PC-9 (cell line): ENCODE measurements around the gene XRCC6. TPM values are rescaled to one million over a fixed set of nuclear protein-coding genes. Genes with fewer than 3 reads are reported as not detected.
A peak's percentile ranks its signal among the peaks of the same experiment; 100 is the strongest.
"Not testable (repeated sequence)": the region's sequence is repeated elsewhere in the genome, so short reads cannot be mapped to it uniquely, and the experiment has no call there.

Experiments
- BruUV-seq: library from RNA; stranded (reverse); fragments of 400-500 nt; replicated peaks from 2 replicates; lab custom pipeline; 2021; lab: Mats Ljungman, UMichigan
- CTCF ChIA-PET: fragments of 300-600 bp; sonication (Branson Sonifier 250); formaldehyde crosslinking; loops from one replicate; lab custom pipeline; 2022; ENCODE audit warnings: antibody characterized with exemption; lab: Charles Lee
- POLR2A ChIA-PET: fragments of 300-600 bp; sonication (Branson Sonifier 250); formaldehyde crosslinking; loops from one replicate; lab custom pipeline; 2022; ENCODE audit warnings: antibody characterized with exemption; ENCODE audit not compliant: unreplicated experiment; lab: Charles Lee
- DNase-seq, 2 experiments: peaks; one replicate each; pipeline versions ENCODE4 v3.0.0 to v3.0.0-alpha.2; 2015 to 2022; ENCODE audit warnings: mixed read lengths in 1 of 2
- H2AFZ ChIP-seq: fragments of 200-600 bp; sonication (generic); 2 replicates; pipeline ENCODE4 v1.8.1; 2017; ENCODE audit warnings: antibody characterized with exemption
- H3F3A ChIP-seq: fragments of 200-600 bp; sonication (generic); 2 replicates; pipeline ENCODE4 v1.8.1; 2017; ENCODE audit warnings: antibody characterized with exemption, mild to moderate bottlenecking, low read depth; ENCODE audit not compliant: insufficient read depth
- H3K27ac ChIP-seq: fragments of 200-600 bp; sonication (generic); 2 replicates; pipeline ENCODE4 v1.6.1; 2016; ENCODE audit warnings: mixed run types
- H3K27me3 ChIP-seq: fragments of 200-600 bp; sonication (generic); 2 replicates; pipeline ENCODE4 v1.6.1; 2016; ENCODE audit warnings: low read depth, mixed run types; ENCODE audit not compliant: insufficient read depth
- H3K36me3 ChIP-seq: fragments of 200-600 bp; sonication (generic); 2 replicates; pipeline ENCODE4 v1.6.1; 2016; ENCODE audit warnings: low read depth, mixed run types
- H3K4me1 ChIP-seq: fragments of 200-600 bp; sonication (generic); replicated peaks from 2 replicates; pipeline ENCODE4 v1.6.1; 2016; ENCODE audit warnings: mixed run types; ENCODE audit not compliant: insufficient read depth
- H3K4me2 ChIP-seq: fragments of 200-600 bp; sonication (generic); 2 replicates; pipeline ENCODE4 v1.6.1; 2017; ENCODE audit warnings: mixed run types
- H3K4me3 ChIP-seq: fragments of 200-600 bp; sonication (generic); 2 replicates; pipeline ENCODE4 v1.6.1; 2016; ENCODE audit warnings: mixed run types
- H3K79me2 ChIP-seq: fragments of 200-600 bp; sonication (generic); 2 replicates; pipeline ENCODE4 v1.6.1; 2017; ENCODE audit warnings: low read depth, mixed run types
- H3K9me2 ChIP-seq: fragments of 200-600 bp; sonication (generic); 2 replicates; pipeline ENCODE4 v1.8.1; 2017; ENCODE audit warnings: mild to moderate bottlenecking; ENCODE audit not compliant: insufficient read depth
- H3K9me3 ChIP-seq: fragments of 200-600 bp; sonication (generic); 2 replicates; pipeline ENCODE4 v1.8.1; 2016; ENCODE audit warnings: low read depth; ENCODE audit not compliant: insufficient read depth
- H4K20me1 ChIP-seq: fragments of 200-600 bp; sonication (generic); 2 replicates; pipeline ENCODE4 v1.8.1; 2017; ENCODE audit not compliant: insufficient read depth
- EZH2 ChIP-seq: fragments of 200-600 bp; sonication (generic); IDR thresholded peaks from 2 replicates; pipeline ENCODE4 v1.8.0; 2017; ENCODE audit warnings: antibody characterized with exemption, low read depth
- intact Hi-C: fragments of 100-400 bp; cut with micrococcal nuclease; formaldehyde crosslinking; loops from one replicate; pipeline ENCODE4 v1.10.0; 2022; ENCODE audit not compliant: unreplicated experiment
- total RNA-seq: library from RNA; stranded (reverse); gene quantifications from 2 replicates; pipeline ENCODE4 v1.2.3, GENCODE V29; 2021
- TF ChIP-seq, protein P1 (sequence below): fragments of 200-600 bp; sonication (generic); conservative IDR thresholded peaks from 2 replicates; pipeline ENCODE4 v1.6.1; 2017; ENCODE audit warnings: mixed run types, antibody characterized with exemption, mild to moderate bottlenecking, moderate library complexity

The XRCC6 gene
- total RNA-seq, 1 experiment from 2014 or later, result 486 TPM

- peak overlapping the region; percentile 93 for H3K4me2 ChIP-seq
- ChIA-PET CTCF (interaction anchor here (0.5 to 0.6 kb wide), 2 partner anchors 17 to 78 kb away, joined by 3 to 9 read pairs; partner anchors contain the start of gene POLR3H), POLR2A (interaction anchor here (0.6 to 1.6 kb wide), 5 partner anchors 18 to 164 kb away, joined by 3 to 37 read pairs (median 4); partner anchors contain the start of gene PMM1)
- no TSS peak for BruUV-seq
- intact Hi-C loops, result loop anchor here (1.0 to 2.0 kb wide), 3 partner anchors 33 to 671 kb away; partner anchors contain the start of genes PMM1, POLR3H and RBX1
- H3K36me3 ChIP-seq, result peaks cover 29% of the 10 kb centered on the region
- H3K79me2 ChIP-seq, result peaks cover 93% of the 10 kb centered on the region
- no peak for DNase-seq
- H3K9me2 ChIP-seq, result no peaks in the 10 kb centered on the region
- peak overlapping the region; percentile 90 for H3K4me3 ChIP-seq
- H3K27ac ChIP-seq, result peak overlapping the region; percentile 79
- H3K27me3 ChIP-seq, result no peaks in the 10 kb centered on the region
- H3F3A ChIP-seq, result peaks cover 35% of the 10 kb centered on the region
- H3K9me3 ChIP-seq, result no peaks in the 10 kb centered on the region
- TF ChIP-seq EZH2, result no peak
- TF ChIP-seq, protein P1, sequence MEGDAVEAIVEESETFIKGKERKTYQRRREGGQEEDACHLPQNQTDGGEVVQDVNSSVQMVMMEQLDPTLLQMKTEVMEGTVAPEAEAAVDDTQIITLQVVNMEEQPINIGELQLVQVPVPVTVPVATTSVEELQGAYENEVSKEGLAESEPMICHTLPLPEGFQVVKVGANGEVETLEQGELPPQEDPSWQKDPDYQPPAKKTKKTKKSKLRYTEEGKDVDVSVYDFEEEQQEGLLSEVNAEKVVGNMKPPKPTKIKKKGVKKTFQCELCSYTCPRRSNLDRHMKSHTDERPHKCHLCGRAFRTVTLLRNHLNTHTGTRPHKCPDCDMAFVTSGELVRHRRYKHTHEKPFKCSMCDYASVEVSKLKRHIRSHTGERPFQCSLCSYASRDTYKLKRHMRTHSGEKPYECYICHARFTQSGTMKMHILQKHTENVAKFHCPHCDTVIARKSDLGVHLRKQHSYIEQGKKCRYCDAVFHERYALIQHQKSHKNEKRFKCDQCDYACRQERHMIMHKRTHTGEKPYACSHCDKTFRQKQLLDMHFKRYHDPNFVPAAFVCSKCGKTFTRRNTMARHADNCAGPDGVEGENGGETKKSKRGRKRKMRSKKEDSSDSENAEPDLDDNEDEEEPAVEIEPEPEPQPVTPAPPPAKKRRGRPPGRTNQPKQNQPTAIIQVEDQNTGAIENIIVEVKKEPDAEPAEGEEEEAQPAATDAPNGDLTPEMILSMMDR, result no peak
- H4K20me1 ChIP-seq, result peaks cover 42% of the 10 kb centered on the region
- peaks cover 33% of the 10 kb centered on the region for H3K4me1 ChIP-seq
- H2AFZ ChIP-seq, result peak overlapping the region; percentile 93
These were observed 750 bp downstream of the XRCC6 start for GRCh38 chr22:41621911-41622179.

DNA sequence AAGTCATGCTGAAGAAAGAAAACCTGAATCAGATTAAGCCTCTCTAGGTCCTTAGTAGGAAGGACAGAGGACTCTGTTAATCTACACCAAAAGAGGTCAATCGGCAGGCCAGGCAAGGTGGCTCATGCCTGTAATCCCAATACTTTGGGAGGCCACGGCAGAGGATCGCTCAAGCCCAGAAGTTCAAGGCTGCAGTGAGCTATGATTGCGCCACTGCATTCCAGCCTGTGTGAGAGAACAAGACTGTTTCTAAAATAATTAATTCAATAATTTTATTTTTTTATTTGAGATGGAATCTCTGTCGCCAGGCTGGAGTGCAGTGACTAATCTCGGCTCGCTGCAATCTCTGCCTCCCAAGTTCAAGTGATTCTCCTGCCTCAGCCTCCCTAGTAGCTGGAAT, 4.5 kb downstream of the XRCC6 start:
- Histone ChIP-seq H3K4me3 (no peak overlapping the region), H3K27me3 (no peaks in the 10 kb centered on the region), H3K9me2 (no peaks in the 10 kb centered on the region), H2AFZ (no peak overlapping the region), H3F3A (peaks cover 31% of the 10 kb centered on the region), H3K4me2 (no peak overlapping the region), H4K20me1 (peaks cover 58% of the 10 kb centered on the region), H3K27ac (no peak overlapping the region), H3K4me1 (peaks cover 8% of the 10 kb centered on the region), H3K36me3 (peaks cover 57% of the 10 kb centered on the region), H3K79me2 (peaks cover 81% of the 10 kb centered on the region), H3K9me3 (no peaks in the 10 kb centered on the region)
- BruUV-seq, result no TSS peak
- no peak for DNase-seq
- no peak for TF ChIP-seq EZH2
- TF ChIP-seq, protein P1, result no peak
- CTCF ChIA-PET, result no interaction called here
- intact Hi-C loops, result no loop called here
- POLR2A ChIA-PET, result interaction anchor here (0.6 kb wide), 1 partner anchor 23 kb away, joined by 29 read pairs; no protein-coding TSS in a partner anchor

DNA sequence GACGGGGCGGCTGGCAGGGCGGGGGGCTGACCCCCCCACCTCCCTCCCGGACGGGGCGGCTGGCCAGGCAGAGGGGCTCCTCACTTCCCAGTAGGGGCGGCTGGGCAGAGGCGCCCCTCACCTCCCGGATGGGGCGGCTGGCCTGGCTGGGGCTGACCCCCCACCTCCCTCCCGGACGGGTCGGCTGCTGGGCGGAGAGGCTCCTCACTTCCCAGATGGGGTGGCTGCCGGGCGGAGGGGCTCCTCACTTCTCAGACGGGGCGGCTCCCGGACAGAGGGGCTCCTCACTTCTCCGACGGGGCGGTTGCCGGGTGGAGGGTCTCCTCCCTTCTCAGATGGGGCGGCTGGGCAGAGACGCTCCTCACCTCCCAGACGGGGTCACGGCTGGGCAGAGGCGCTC, 10.0 kb downstream of the XRCC6 start:
- Histone ChIP-seq H4K20me1 (peaks cover 73% of the 10 kb centered on the region), H3F3A (peaks cover 40% of the 10 kb centered on the region; the same call in 1 of the 2 replicates), H3K79me2 (peaks cover 68% of the 10 kb centered on the region), H3K36me3 (peaks cover 58% of the 10 kb centered on the region)
- H2AFZ ChIP-seq, H3K9me3 ChIP-seq, H3K4me1 ChIP-seq, intact Hi-C loops, CTCF ChIA-PET, H3K27ac ChIP-seq, DNase-seq, H3K9me2 ChIP-seq, BruUV-seq, H3K4me3 ChIP-seq, H3K27me3 ChIP-seq, POLR2A ChIA-PET, H3K4me2 ChIP-seq: not testable (repeated sequence)

DNA sequence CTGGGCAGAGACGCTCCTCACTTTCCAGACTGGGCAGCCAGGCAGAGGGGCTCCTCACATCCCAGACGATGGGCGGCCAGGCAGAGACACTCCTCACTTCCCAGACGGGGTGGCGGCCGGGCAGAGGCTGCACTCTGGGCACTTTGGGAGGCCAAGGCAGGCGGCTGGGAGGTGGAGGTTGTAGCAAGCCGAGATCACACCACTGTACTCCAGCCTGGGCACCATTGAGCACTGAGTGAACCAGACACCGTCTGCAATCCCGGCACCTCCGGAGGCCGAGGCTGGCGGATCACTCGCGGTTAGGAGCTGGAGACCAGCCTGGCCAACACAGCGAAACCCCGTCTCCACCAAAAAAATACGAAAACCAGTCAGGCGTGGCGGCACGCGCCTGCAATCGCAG, 10.5 kb downstream of the XRCC6 start:
- peaks cover 60% of the 10 kb centered on the region for H3K36me3 ChIP-seq
- not testable (repeated sequence) for H3K9me3 ChIP-seq

GRCh38 chr22:41634610-41635009, 13.5 kb downstream of the XRCC6 start:
- H3K4me3 ChIP-seq, H2AFZ ChIP-seq, H3K4me1 ChIP-seq, CTCF ChIA-PET, H3K27ac ChIP-seq, BruUV-seq, H3K9me2 ChIP-seq, H3K4me2 ChIP-seq, DNase-seq, H3K9me3 ChIP-seq, intact Hi-C loops, H3K27me3 ChIP-seq: not testable (repeated sequence)
- H3K79me2 ChIP-seq, result peaks cover 43% of the 10 kb centered on the region
- peaks cover 53% of the 10 kb centered on the region; the same call in 1 of the 2 replicates for H3F3A ChIP-seq
- peaks cover 57% of the 10 kb centered on the region for H3K36me3 ChIP-seq
- POLR2A ChIA-PET, result interaction anchor here (0.7 kb wide), 1 partner anchor 76 kb away, joined by 3 read pairs; no protein-coding TSS in a partner anchor
- peaks cover 68% of the 10 kb centered on the region for H4K20me1 ChIP-seq

More for the DNA sequence above, 10.5 kb downstream of the XRCC6 start:
- BruUV-seq, DNase-seq, H3K4me1 ChIP-seq, intact Hi-C loops, CTCF ChIA-PET, H3K9me2 ChIP-seq, H3K27ac ChIP-seq, POLR2A ChIA-PET, H3K4me3 ChIP-seq, H2AFZ ChIP-seq, H3K27me3 ChIP-seq, H3K4me2 ChIP-seq: not testable (repeated sequence)
- peaks cover 75% of the 10 kb centered on the region for H4K20me1 ChIP-seq
- peaks cover 45% of the 10 kb centered on the region; the same call in 1 of the 2 replicates for H3F3A ChIP-seq
- H3K79me2 ChIP-seq, result peaks cover 64% of the 10 kb centered on the region
